ENCODE results near the gene PDE6B. TPM values are rescaled to one million over a fixed set of nuclear protein-coding genes. Genes with fewer than 3 reads are reported as not detected.

PDE6B gene
- total RNA-seq, 1 experiment from 2014 or later, result not detected

DNA sequence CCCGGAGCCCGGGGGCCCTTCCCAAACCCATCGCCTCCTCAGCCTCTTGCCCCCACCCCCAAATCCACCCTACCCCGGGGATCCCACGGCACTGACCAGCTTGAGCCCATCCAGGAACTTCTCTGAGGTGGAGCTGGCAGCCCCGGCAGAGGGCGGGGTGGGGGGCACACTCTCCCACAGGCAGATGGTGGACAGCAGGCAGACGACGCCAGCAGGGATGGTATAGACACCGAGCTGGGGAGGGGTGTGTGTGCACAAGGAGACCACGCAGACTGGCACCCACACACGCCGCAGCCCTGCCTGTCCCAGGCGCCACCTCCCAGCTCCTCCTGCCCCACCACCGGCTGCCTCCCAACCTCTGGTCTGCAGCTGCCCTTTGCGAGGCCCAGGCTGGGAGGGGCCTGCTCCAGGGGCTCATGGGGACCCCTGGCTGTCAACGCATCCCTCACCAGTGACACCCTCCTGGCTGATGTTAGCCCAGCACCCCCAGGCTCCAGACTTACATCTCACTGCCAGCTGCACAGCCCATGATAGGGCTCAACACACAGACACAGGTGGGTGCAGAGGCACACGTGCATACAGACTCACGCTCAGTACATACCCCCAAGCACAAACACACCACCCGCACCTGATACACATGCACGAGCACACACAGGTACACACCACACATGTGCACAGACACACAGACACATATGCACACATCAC, 59.4 kb downstream of the PDE6B start:
- Histone ChIP-seq H2AFZ (ENCODE audit: low read length) (no peak overlapping the region), H3K4me1 (ENCODE audit: insufficient read depth, low read length) (peaks cover 23% of the 10 kb centered on the region), H3K36me3 (ENCODE audit: low read depth, low read length) (no peaks in the 10 kb centered on the region), H3K9me3 (ENCODE audit: low read length) (no peaks in the 10 kb centered on the region), H3K27me3 (ENCODE audit: low read length) (no peaks in the 10 kb centered on the region), H3K4me2 (ENCODE audit: low read length) (no peak overlapping the region), H4K20me1 (ENCODE audit: low read length) (no peaks in the 10 kb centered on the region), H3K79me2 (ENCODE audit: low read length) (no peaks in the 10 kb centered on the region), H3K9me2 (replicated peaks; ENCODE audit: low read length) (no peaks in the 10 kb centered on the region), H3K4me3 (ENCODE audit: low read length) (no peak overlapping the region), H3F3A (ENCODE audit: low read length, unreplicated experiment) (no peaks in the 10 kb centered on the region), H3K9ac (ENCODE audit: low read length) (no peak overlapping the region), H3K27ac (ENCODE audit: low read length) (no peak overlapping the region)
- BruUV-seq (replicated peaks), result no TSS peak
- no peak for ATAC-seq
- TF ChIP-seq EZH2phosphoT487 (IDR thresholded peaks at IDR 0.05; ENCODE audit: borderline replicate concordance, low read length) (no peak), EZH2 (IDR thresholded peaks at IDR 0.05; ENCODE audit: low read length, unreplicated experiment) (no peak)
- TF ChIP-seq, protein P1, sequence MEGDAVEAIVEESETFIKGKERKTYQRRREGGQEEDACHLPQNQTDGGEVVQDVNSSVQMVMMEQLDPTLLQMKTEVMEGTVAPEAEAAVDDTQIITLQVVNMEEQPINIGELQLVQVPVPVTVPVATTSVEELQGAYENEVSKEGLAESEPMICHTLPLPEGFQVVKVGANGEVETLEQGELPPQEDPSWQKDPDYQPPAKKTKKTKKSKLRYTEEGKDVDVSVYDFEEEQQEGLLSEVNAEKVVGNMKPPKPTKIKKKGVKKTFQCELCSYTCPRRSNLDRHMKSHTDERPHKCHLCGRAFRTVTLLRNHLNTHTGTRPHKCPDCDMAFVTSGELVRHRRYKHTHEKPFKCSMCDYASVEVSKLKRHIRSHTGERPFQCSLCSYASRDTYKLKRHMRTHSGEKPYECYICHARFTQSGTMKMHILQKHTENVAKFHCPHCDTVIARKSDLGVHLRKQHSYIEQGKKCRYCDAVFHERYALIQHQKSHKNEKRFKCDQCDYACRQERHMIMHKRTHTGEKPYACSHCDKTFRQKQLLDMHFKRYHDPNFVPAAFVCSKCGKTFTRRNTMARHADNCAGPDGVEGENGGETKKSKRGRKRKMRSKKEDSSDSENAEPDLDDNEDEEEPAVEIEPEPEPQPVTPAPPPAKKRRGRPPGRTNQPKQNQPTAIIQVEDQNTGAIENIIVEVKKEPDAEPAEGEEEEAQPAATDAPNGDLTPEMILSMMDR (conservative IDR thresholded peaks at IDR 0.05; ENCODE audit: low read depth, low read length), result no peak
- POLR2A ChIA-PET (ENCODE audit: unreplicated experiment), result no interaction called here
- no peak for DNase-seq
- intact Hi-C loops (cut with micrococcal nuclease), result no loop called here
- CTCF ChIA-PET, result no interaction called here

DNA sequence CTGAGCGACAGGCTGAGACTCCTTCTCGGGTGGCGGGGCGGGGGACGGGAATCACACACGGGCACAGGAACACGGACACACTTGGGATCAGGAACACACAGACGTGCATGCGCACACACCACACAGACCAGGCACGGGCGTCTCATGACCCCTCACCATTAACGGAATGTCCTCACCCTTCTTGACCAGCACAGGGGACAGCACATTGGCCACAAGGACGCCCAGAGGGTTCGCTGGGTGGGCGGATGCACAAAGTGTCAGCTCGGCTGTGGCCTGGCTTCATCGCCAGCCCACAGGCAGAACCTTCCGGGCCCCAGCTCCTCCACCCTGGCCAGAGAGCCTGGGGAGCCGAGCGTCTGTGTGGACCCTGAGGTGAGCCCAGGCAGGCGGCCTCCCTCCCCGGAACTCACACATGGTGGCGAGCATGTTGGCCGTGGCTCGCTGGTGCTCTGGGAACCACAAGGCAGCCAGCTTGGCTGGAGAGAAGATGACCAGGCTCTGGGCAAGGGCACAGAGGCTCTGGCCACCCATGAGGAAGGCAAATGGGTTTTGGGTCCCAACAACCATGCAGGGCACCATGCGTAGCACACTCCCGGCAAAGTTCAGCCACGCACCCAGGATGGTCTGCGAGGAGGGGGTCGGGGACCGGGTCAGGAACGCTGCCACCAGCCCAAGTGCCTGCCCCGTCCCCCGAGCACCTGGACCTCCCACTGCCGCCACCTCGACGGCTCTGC, 60.5 kb downstream of the PDE6B start:
- Histone ChIP-seq H3K4me2 (ENCODE audit: low read length) (no peak overlapping the region), H3K4me3 (ENCODE audit: low read length) (no peak overlapping the region), H3K27me3 (ENCODE audit: low read length) (no peaks in the 10 kb centered on the region), H3K79me2 (ENCODE audit: low read length) (no peaks in the 10 kb centered on the region), H3K36me3 (ENCODE audit: low read depth, low read length) (no peaks in the 10 kb centered on the region), H2AFZ (ENCODE audit: low read length) (no peak overlapping the region), H3K9me2 (replicated peaks; ENCODE audit: low read length) (no peaks in the 10 kb centered on the region), H3K4me1 (ENCODE audit: insufficient read depth, low read length) (peaks cover 16% of the 10 kb centered on the region), H3K9me3 (ENCODE audit: low read length) (no peaks in the 10 kb centered on the region), H3K9ac (ENCODE audit: low read length) (no peak overlapping the region), H3K27ac (ENCODE audit: low read length) (no peak overlapping the region), H3F3A (ENCODE audit: low read length, unreplicated experiment) (no peaks in the 10 kb centered on the region), H4K20me1 (ENCODE audit: low read length) (no peaks in the 10 kb centered on the region)
- no peak for TF ChIP-seq EZH2phosphoT487 (IDR thresholded peaks at IDR 0.05; ENCODE audit: borderline replicate concordance, low read length)
- TF ChIP-seq, protein P1 (conservative IDR thresholded peaks at IDR 0.05; ENCODE audit: low read depth, low read length), result no peak
- ChIA-PET CTCF (no interaction called here), POLR2A (ENCODE audit: unreplicated experiment) (no interaction called here)
- DNase-seq, result no peak
- BruUV-seq (replicated peaks), result no TSS peak
- no peak for ATAC-seq
- intact Hi-C loops (cut with micrococcal nuclease), result no loop called here

DNA sequence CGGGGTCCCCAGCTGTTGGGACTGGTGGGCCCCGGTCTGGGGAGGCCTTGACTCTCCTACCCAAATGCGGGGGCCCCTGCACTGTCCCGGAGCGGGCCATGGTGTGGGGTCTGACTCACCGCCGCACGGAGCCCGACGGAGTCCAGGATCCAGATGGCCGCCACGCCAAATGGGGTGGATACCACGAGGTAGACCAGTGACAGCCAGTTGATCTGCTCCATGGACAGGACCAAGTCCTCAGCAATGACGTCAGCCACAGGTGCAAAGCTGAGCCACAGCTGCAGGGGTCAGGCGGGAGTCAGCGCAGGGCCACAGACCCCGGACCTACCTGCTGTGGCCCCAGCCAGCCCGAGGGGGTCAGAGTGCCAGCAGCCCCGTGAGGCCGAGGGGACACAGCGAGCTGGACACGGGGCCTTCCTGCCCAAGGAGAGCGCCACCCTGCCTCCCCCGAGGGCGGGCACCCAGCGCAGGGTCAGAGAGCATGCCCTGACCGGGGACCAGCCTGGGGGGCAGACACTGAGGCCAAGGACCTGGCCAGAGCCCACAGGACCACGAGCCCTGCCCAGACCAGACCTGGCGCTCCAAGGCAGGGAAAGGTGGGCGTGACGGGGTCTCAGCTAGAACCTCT, 61.2 kb downstream of the PDE6B start:
- Histone ChIP-seq H3K27me3 (ENCODE audit: low read length) (no peaks in the 10 kb centered on the region), H2AFZ (ENCODE audit: low read length) (no peak overlapping the region), H3K9ac (ENCODE audit: low read length) (no peak overlapping the region), H3K27ac (ENCODE audit: low read length) (no peak overlapping the region), H3K4me1 (ENCODE audit: insufficient read depth, low read length) (peaks cover 16% of the 10 kb centered on the region), H3K36me3 (ENCODE audit: low read depth, low read length) (no peaks in the 10 kb centered on the region), H3K9me3 (ENCODE audit: low read length) (no peaks in the 10 kb centered on the region), H3K4me3 (ENCODE audit: low read length) (no peak overlapping the region), H3F3A (ENCODE audit: low read length, unreplicated experiment) (no peaks in the 10 kb centered on the region), H3K9me2 (replicated peaks; ENCODE audit: low read length) (no peaks in the 10 kb centered on the region), H3K4me2 (ENCODE audit: low read length) (no peak overlapping the region), H4K20me1 (ENCODE audit: low read length) (no peaks in the 10 kb centered on the region), H3K79me2 (ENCODE audit: low read length) (no peaks in the 10 kb centered on the region)
- POLR2A ChIA-PET (ENCODE audit: unreplicated experiment), result no interaction called here
- intact Hi-C loops (cut with micrococcal nuclease), result no loop called here
- CTCF ChIA-PET, result no interaction called here
- ATAC-seq (no peak), DNase-seq (no peak)
- TF ChIP-seq, protein P1 (conservative IDR thresholded peaks at IDR 0.05; ENCODE audit: low read depth, low read length), result no peak
- TF ChIP-seq EZH2 (IDR thresholded peaks at IDR 0.05; ENCODE audit: low read length, unreplicated experiment) (no peak), EZH2phosphoT487 (IDR thresholded peaks at IDR 0.05; ENCODE audit: borderline replicate concordance, low read length) (no peak)
- BruUV-seq (replicated peaks), result no TSS peak

Measured in PC-3 (cell line).